HG03460 (cell line): ENCODE results near the gene GLYATL1.
"Not testable (repeated sequence)": the region's sequence is repeated elsewhere in the genome, so short reads cannot be mapped to it uniquely, and the experiment has no call there.

Experiments used
- ATAC-seq: cut with Tn5 transposase; IDR thresholded peaks from one replicate; pipeline ENCODE4 v1.9.1; 2021; ENCODE audit not compliant: unreplicated experiment

Gene GLYATL1

GRCh38 chr11:58994171-58994570 lies 54.9 kb downstream of the GLYATL1 start:
- no peak for ATAC-seq

DNA sequence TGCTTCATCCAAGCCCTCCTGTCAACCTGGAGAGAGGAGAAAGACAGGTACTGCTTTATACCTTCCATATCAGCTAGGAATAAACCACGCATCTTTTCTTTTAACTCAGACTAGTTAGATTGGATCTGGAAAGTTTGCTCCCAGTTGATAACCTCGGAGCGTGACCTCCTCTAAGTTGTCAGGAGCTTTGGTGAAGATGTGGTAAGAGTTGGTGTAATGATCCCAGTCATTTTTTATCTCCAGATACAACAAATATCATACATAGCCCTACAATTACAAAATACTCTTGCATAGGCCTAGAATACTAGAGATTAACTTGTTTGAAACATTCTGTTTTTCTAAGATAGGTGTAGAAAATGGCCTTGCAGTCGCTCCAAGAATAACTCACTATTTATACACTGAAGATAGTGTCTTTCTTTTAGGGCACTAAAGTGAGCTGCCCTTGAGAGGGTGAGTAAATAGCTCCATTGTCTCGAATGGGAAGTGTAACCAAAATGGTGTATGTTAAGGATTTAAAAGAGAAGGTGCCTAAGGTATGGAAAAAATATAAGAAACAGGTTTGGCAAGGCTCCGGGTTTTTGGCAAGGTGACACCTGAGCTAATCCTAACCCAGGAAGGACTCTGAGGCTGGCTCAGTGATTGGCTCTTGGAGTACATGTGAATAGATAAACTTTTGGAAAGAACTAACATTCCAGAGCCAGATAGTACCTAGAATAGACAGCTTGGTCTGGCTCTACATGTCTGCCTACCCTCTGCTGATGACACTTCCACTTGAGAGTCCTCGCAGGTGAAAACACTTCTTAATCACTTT lies 59.4 kb downstream of the GLYATL1 start:
- no peak for ATAC-seq

- peak; percentile 81 for ATAC-seq
Measured at GRCh38 chr11:58999291-58999680, 60.0 kb downstream of the GLYATL1 start.

DNA sequence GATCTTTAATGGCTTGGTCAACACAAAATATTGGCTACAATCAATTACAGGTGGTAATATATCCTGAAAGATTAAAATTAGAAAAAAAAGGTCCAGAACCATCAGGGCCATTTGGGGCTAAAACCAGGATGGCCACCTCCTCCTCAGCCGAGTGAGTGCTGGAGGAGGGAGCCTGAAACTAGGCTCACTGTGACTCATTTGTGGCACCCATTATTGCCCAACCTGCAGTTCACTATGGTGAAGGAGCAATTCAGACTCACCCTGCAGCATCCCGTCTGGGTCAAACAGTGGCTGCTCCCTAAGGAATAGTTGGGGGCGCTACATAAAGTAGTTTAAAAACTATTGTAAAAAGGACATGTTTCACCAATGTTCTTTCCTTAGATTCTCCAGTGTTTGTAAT lies 60.7 kb downstream of the GLYATL1 start:
- no peak for ATAC-seq

- ATAC-seq = not testable (repeated sequence)
Measured at GRCh38 chr11:59002006-59002405, 62.7 kb downstream of the GLYATL1 start.
